GM23338 (cell line): ENCODE results near the gene PLPP6. TPM values are rescaled to one million over a fixed set of nuclear protein-coding genes. Genes with fewer than 3 reads are reported as not detected.

Source experiments
- ATAC-seq: fragments of 200-7000 bp; cut with Tn5 transposase; 3 replicates; pipeline ENCODE4 v1.9.1; 2020
- DNase-seq: peaks from one replicate; pipeline ENCODE4 v3.0.0-alpha.2; 2015; ENCODE audit warnings: low spot score
- H2AFZ ChIP-seq: fragments of 200-600 bp; sonication (generic); 2 replicates; pipeline ENCODE4 v1.8.0; 2016; ENCODE audit warnings: antibody characterized with exemption, mild to moderate bottlenecking, moderate library complexity
- H3F3A ChIP-seq: fragments of 200-600 bp; sonication (generic); replicated peaks from 2 replicates; pipeline ENCODE4 v1.8.0; 2017; ENCODE audit warnings: antibody characterized with exemption, mixed run types, low read depth
- H3K27ac ChIP-seq: fragments of 200-600 bp; sonication (generic); 2 replicates; pipeline ENCODE4 v1.6.1; 2016; ENCODE audit warnings: low read depth
- H3K27me3 ChIP-seq: fragments of 200-600 bp; sonication (generic); 2 replicates; pipeline ENCODE4 v1.8.0; 2016; ENCODE audit warnings: mild to moderate bottlenecking, mixed run types, moderate library complexity; ENCODE audit not compliant: insufficient read depth
- H3K36me3 ChIP-seq: fragments of 200-600 bp; sonication (generic); 2 replicates; pipeline ENCODE4 v1.8.0; 2016; ENCODE audit warnings: mild to moderate bottlenecking; ENCODE audit not compliant: insufficient read depth
- H3K4me1 ChIP-seq: fragments of 200-600 bp; sonication (generic); 2 replicates; pipeline ENCODE4 v1.8.0; 2016; ENCODE audit warnings: mild to moderate bottlenecking, moderate library complexity; ENCODE audit not compliant: insufficient read depth
- H3K4me2 ChIP-seq: fragments of 200-600 bp; sonication (generic); 2 replicates; pipeline ENCODE4 v1.7.1; 2017; ENCODE audit warnings: mixed run types
- H3K4me3 ChIP-seq: fragments of 200-600 bp; sonication (generic); 2 replicates; pipeline ENCODE4 v1.6.1; 2016; ENCODE audit warnings: mixed run types
- H3K79me2 ChIP-seq: fragments of 200-600 bp; sonication (generic); replicated peaks from 2 replicates; pipeline ENCODE4 v1.8.0; 2017; ENCODE audit warnings: mild to moderate bottlenecking; ENCODE audit not compliant: insufficient read depth
- H3K9me2 ChIP-seq: fragments of 200-600 bp; sonication (generic); 2 replicates; pipeline ENCODE4 v1.8.0; 2017; ENCODE audit not compliant: insufficient read depth
- H4K20me1 ChIP-seq: fragments of 200-600 bp; sonication (generic); replicated peaks from 2 replicates; pipeline ENCODE4 v1.8.0; 2017; ENCODE audit warnings: mild to moderate bottlenecking; ENCODE audit not compliant: insufficient read depth
- H3K27ac Mint-ChIP-seq: 2 replicates; pipeline ENCODE4 v1.8.0; 2020; ENCODE audit warnings: inconsistent platforms, mild to moderate bottlenecking, moderate library complexity, mixed read lengths
- H3K27me3 Mint-ChIP-seq: 3 replicates; pipeline ENCODE4 v1.8.0; 2022; ENCODE audit warnings: low read depth, mild to moderate bottlenecking, moderate library complexity, mixed read lengths, inconsistent platforms; ENCODE audit not compliant: insufficient read depth, poor library complexity
- H3K36me3 Mint-ChIP-seq: 3 replicates; pipeline ENCODE4 v1.8.0; 2021; ENCODE audit warnings: low read depth, mild to moderate bottlenecking, inconsistent platforms, moderate library complexity, mixed read lengths
- H3K4me1 Mint-ChIP-seq: 3 replicates; pipeline ENCODE4 v1.8.0; 2020; ENCODE audit warnings: mild to moderate bottlenecking, inconsistent platforms, mixed read lengths
- H3K4me3 Mint-ChIP-seq: 3 replicates; pipeline ENCODE4 v1.8.0; 2021; ENCODE audit warnings: moderate library complexity, mild to moderate bottlenecking, inconsistent platforms, mixed read lengths
- H3K9me3 Mint-ChIP-seq: 3 replicates; pipeline ENCODE4 v1.8.0; 2020; ENCODE audit warnings: moderate library complexity, mild to moderate bottlenecking, inconsistent platforms, mixed read lengths
- CREB1 ChIP-seq: fragments of 250-450 bp; sonication (Bioruptor Pico); IDR thresholded peaks from 2 replicates; pipeline ENCODE4 v1.5.0; 2020; ENCODE audit warnings: low read depth, mild to moderate bottlenecking, moderate library complexity
- STAT1 ChIP-seq: IDR thresholded peaks from one replicate; pipeline ENCODE4 v1.6.1; 2016; ENCODE audit warnings: antibody characterized with exemption; ENCODE audit not compliant: unreplicated experiment
- ZNF114 ChIP-seq: fragments of 250-450 bp; sonication (Bioruptor Pico); IDR thresholded peaks from 2 replicates; pipeline ENCODE4 v1.5.0; 2020; ENCODE audit warnings: mild to moderate bottlenecking, moderate library complexity
- ZNF331 ChIP-seq: fragments of 250-450 bp; sonication (Bioruptor Pico); IDR thresholded peaks from 2 replicates; pipeline ENCODE4 v1.5.0; 2020; ENCODE audit warnings: low read depth, mild to moderate bottlenecking, moderate library complexity
- ZNF462 ChIP-seq: fragments of 250-450 bp; sonication (Bioruptor Pico); IDR thresholded peaks from 2 replicates; pipeline ENCODE4 v1.5.0; 2020; ENCODE audit warnings: mild to moderate bottlenecking, moderate library complexity
- polyA plus RNA-seq: library from polyadenylated mRNA; unstranded; fragments of >200 nt; fragmentation: Nextera tagmentation; extraction: Ambion mirVana; gene quantifications from 2 replicates; pipeline ENCODE4 v1.2.1, GENCODE V29; 2016
- total RNA-seq: library from RNA; depleted of rRNA; stranded (reverse); fragments of >200 nt; shearing (Covaris generic); gene quantifications from 2 replicates; pipeline ENCODE4 v1.2.3, GENCODE V29; 2014
- TF ChIP-seq, protein P1 (sequence below): IDR thresholded peaks from 2 replicates; pipeline ENCODE4 v1.6.1; 2016; ENCODE audit warnings: antibody characterized with exemption

The PLPP6 gene
- total and polyA plus RNA-seq, 2 experiments from 2014 or later = 6.3 to 13.2 TPM

- no peak for DNase-seq
- Histone ChIP-seq H3K4me1 (peaks cover 53% of the 10 kb centered on the region), H2AFZ (no peak overlapping the region; the same call in 1 of the 2 replicates), H3F3A (no peaks in the 10 kb centered on the region), H3K4me2 (peak overlapping the region; percentile 70), H3K79me2 (peaks cover 13% of the 10 kb centered on the region; the same call in 1 of the 2 replicates), H3K9me2 (no peaks in the 10 kb centered on the region), H3K27me3 (no peaks in the 10 kb centered on the region), H3K4me3 (peak overlapping the region; percentile 79), H3K36me3 (no peaks in the 10 kb centered on the region), H4K20me1 (no peaks in the 10 kb centered on the region), H3K27ac (peak overlapping the region; percentile 26; the same call in 1 of the 2 replicates)
- H3K27me3 Mint-ChIP-seq = peaks cover 7% of the 10 kb centered on the region
- H3K9me3 Mint-ChIP-seq = 0 out of 3 replicates have a peak, but pooled peaks cover 3% of the 10 kb centered on the region
- TF ChIP-seq CREB1 (no peak), ZNF331 (CRISPR knock-in tag) (no peak), STAT1 (no peak), ZNF462 (CRISPR knock-in tag) (no peak), ZNF114 (CRISPR knock-in tag) (no peak)
- TF ChIP-seq, protein P1, sequence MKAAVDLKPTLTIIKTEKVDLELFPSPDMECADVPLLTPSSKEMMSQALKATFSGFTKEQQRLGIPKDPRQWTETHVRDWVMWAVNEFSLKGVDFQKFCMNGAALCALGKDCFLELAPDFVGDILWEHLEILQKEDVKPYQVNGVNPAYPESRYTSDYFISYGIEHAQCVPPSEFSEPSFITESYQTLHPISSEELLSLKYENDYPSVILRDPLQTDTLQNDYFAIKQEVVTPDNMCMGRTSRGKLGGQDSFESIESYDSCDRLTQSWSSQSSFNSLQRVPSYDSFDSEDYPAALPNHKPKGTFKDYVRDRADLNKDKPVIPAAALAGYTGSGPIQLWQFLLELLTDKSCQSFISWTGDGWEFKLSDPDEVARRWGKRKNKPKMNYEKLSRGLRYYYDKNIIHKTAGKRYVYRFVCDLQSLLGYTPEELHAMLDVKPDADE = no peak
- H3K4me3 Mint-ChIP-seq = peak overlapping the region; percentile 75
- H3K36me3 Mint-ChIP-seq = peaks cover 4% of the 10 kb centered on the region; the same call in 1 of the 3 replicates
- peaks cover 59% of the 10 kb centered on the region for H3K4me1 Mint-ChIP-seq
- no peak for ATAC-seq
- no peak overlapping the region for H3K27ac Mint-ChIP-seq
Measured at GRCh38 chr9:4661165-4661564, 929 bp upstream of the PLPP6 start.
